GM06990 (cell line): ENCODE measurements around the gene MICB.
"Not testable (repeated sequence)": the region's sequence is repeated elsewhere in the genome, so short reads cannot be mapped to it uniquely, and the experiment has no call there.

Experiments used
- DNase-seq: peaks from one replicate; pipeline ENCODE4 v3.0.0-alpha.2; 2011; ENCODE audit not compliant: insufficient read length; ENCODE audit errors: extremely low read depth
- H3K27me3 ChIP-seq: replicated peaks from 2 replicates; pipeline ENCODE4 v1.6.0; 2011; ENCODE audit warnings: low read length; ENCODE audit not compliant: control insufficient read depth, insufficient read depth
- H3K36me3 ChIP-seq: 2 replicates; pipeline ENCODE4 v1.5.1; 2011; ENCODE audit warnings: low read length; ENCODE audit not compliant: control insufficient read depth, insufficient read depth
- H3K4me3 ChIP-seq: replicated peaks from 2 replicates; pipeline ENCODE4 v1.5.1; 2011; ENCODE audit warnings: low read depth, mild to moderate bottlenecking, control low read depth, low read length
- CTCF ChIP-seq: IDR thresholded peaks from 2 replicates; pipeline ENCODE4 v1.5.1; 2011; ENCODE audit warnings: low read length, control low read depth, mild to moderate bottlenecking, inconsistent platforms; ENCODE audit not compliant: insufficient read depth, poor library complexity, severe bottlenecking

Gene MICB

GRCh38 chr6:31495580-31495979, 2.4 kb upstream of the MICB start:
- peak overlapping the region; percentile 85 for H3K4me3 ChIP-seq
- TF ChIP-seq CTCF: no peak
- no peak for DNase-seq
- H3K36me3 ChIP-seq: no peaks in the 10 kb centered on the region
- no peaks in the 10 kb centered on the region for H3K27me3 ChIP-seq

- not testable (repeated sequence) for H3K36me3 ChIP-seq, H3K27me3 ChIP-seq, DNase-seq
- peak overlapping the region; percentile 79 for H3K4me3 ChIP-seq
These were observed 1.1 kb upstream of the MICB start for GRCh38 chr6:31496826-31497225.

- TF ChIP-seq CTCF: no peak
- no peaks in the 10 kb centered on the region for H3K36me3 ChIP-seq
- DNase-seq: no peak
- no peaks in the 10 kb centered on the region for H3K27me3 ChIP-seq
- peak overlapping the region; percentile 48 for H3K4me3 ChIP-seq
These were observed 803 bp downstream of the MICB start for GRCh38 chr6:31498748-31499147.

- not testable (repeated sequence) for H3K36me3 ChIP-seq, DNase-seq, H3K27me3 ChIP-seq, H3K4me3 ChIP-seq
These were observed 1.7 kb downstream of the MICB start for GRCh38 chr6:31499648-31500047.

GRCh38 chr6:31502586-31502985, 4.6 kb downstream of the MICB start:
- Histone ChIP-seq H3K4me3 (no peak overlapping the region), H3K27me3 (no peaks in the 10 kb centered on the region), H3K36me3 (peaks cover 15% of the 10 kb centered on the region)
- no peak for TF ChIP-seq CTCF
- no peak for DNase-seq

GRCh38 chr6:31509036-31509435, 11.1 kb downstream of the MICB start:
- DNase-seq, H3K27me3 ChIP-seq, H3K4me3 ChIP-seq: not testable (repeated sequence)
- H3K36me3 ChIP-seq: peaks cover 33% of the 10 kb centered on the region

GRCh38 chr6:31510007-31510406, 12.1 kb downstream of the MICB start:
- H3K36me3 ChIP-seq: peaks cover 33% of the 10 kb centered on the region
- no peaks in the 10 kb centered on the region for H3K27me3 ChIP-seq
- no peak for DNase-seq
- no peak for TF ChIP-seq CTCF
- H3K4me3 ChIP-seq: no peak overlapping the region
